Measurements from ENCODE around the gene CATSPERE.

CATSPERE gene

GRCh38 chr1:244447552-244447951, 13.5 kb upstream of the CATSPERE start:
- no peak for TF ChIP-seq CTCF (IDR thresholded peaks at IDR 0.05; ENCODE audit: control insufficient read depth, extremely low read depth, insufficient read depth)
- no peak for DNase-seq (ENCODE audit: low read depth)
- no peak overlapping the region for H3K4me3 ChIP-seq (ENCODE audit: low read depth, low read length)

DNA sequence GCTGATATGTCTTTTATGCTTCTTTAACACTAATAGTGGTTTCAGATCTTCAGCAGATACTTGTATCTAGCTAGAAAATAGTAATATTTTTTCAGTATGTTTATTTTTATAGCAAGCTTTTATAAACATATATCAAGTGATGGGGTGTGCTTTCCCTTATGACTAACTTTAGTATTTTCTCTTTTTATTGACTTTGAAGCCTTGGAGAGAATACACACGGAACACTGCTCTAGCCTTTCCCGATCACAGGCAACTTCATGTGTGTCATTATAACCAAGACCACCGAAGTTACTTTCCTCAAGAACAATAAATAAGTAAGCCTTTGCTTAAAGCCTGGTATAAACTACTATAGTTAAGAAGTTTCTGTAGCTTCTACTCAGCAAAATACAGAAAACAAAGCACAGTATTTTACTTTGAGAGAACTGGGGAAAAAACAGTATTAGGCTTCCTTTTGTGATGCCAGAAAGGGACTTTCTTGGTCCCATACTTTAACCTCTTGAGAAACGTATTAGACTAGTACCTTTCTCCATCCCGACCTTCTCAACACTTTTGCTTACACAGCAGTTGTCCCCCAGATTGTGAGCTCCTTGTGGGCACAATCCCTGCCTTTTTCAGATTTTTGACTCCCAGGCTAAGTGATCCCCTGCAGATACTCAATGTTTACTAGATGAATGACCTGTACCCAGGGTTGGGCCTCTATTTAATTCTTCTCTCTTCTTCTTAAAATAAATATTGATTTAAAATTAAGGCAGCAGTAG, 12.6 kb upstream of the CATSPERE start:
- no peak overlapping the region for H3K4me3 ChIP-seq (ENCODE audit: low read depth, low read length)
- DNase-seq (ENCODE audit: low read depth) = no peak
- no peak for TF ChIP-seq CTCF (IDR thresholded peaks at IDR 0.05; ENCODE audit: control insufficient read depth, extremely low read depth, insufficient read depth)

DNA sequence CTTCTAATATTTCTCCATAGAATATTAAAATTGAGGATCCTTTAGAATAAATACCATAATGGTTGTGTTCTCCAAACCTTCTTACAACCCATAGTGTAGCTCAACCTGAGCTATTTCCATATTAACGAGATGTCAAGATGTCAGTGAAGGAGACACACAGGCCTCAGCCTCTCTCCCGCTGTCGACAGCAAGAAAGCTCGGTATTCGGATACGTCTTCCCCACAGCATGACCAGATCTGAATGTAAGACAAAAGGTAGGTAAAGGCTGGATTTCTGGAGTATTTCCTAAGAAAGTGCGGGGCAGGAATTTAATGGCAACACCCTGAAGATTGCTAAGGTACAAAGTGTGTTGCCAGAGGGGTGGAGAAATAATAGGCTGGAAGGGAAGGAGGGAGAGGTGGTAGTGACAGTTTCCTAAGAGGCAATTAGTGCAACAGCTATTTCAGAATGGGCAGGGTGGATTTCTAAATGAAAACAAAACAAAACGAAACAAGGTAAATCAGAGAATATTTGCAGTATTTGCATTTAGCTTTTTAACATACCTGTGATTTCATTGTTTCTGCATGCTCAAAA, 11.1 kb upstream of the CATSPERE start:
- DNase-seq (ENCODE audit: low read depth) = no peak
- peak overlapping the region; percentile 88 for H3K4me3 ChIP-seq (ENCODE audit: low read depth, low read length)
- no peak for TF ChIP-seq CTCF (IDR thresholded peaks at IDR 0.05; ENCODE audit: control insufficient read depth, extremely low read depth, insufficient read depth)

GRCh38 chr1:244450597-244451538, 10.2 kb upstream of the CATSPERE start:
- TF ChIP-seq CTCF (IDR thresholded peaks at IDR 0.05; ENCODE audit: control insufficient read depth, extremely low read depth, insufficient read depth) = no peak
- no peak for DNase-seq (ENCODE audit: low read depth)

DNA sequence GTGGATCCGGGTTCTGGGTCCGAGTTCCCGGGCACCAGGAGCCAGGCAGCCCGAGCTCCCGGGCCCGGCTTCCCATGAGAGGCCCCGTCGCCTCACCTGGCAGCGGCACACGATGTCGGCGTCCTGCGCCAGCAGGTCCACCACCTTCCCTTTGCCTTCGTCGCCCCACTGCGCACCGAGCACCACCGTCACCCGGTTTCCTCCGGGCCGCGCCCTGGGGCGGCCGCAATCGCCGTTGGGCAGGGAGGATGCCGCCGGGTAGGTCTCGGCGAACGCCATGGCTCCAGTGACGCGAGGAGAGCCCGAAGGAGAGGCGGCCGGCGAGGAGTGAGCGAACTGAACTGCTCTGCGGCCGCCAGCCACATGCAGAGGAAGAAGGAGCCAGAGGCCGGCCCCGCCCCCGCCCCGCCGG, 9.5 kb upstream of the CATSPERE start, which contains the start of gene ADSS2:
Gene ADSS2, minus strand, starts transcription at position 371 of the 412 bp plus-strand sequence. Its CDS starts 92 bp downstream, at position 279.
- H3K4me3 ChIP-seq (ENCODE audit: low read depth, low read length) = peak within 1 kb of the TSS; percentile 88
- no peak for DNase-seq (ENCODE audit: low read depth)
- no peak for TF ChIP-seq CTCF (IDR thresholded peaks at IDR 0.05; ENCODE audit: control insufficient read depth, extremely low read depth, insufficient read depth)

More at GRCh38 chr1:244450597-244451538, 10.2 kb upstream of the CATSPERE start:
- H3K4me3 ChIP-seq (ENCODE audit: low read depth, low read length) = peak overlapping the region; percentile 88

GRCh38 chr1:244451951-244452795, 8.9 kb upstream of the CATSPERE start:
- peak; percentile 98 for DNase-seq (ENCODE audit: low read depth)
- H3K4me3 ChIP-seq (ENCODE audit: low read depth, low read length) = peak overlapping the region; percentile 88

More at GRCh38 chr1:244451951-244452795, 8.9 kb upstream of the CATSPERE start:
- TF ChIP-seq CTCF (IDR thresholded peaks at IDR 0.05; ENCODE audit: control insufficient read depth, extremely low read depth, insufficient read depth) = peak; percentile 63
